ENCODE measurements around the gene FGF7. TPM values are rescaled to one million over a fixed set of nuclear protein-coding genes. Genes with fewer than 3 reads are reported as not detected.

FGF7 gene
- total and polyA plus RNA-seq, 2 donors (not counting 3 experiments of a cell fraction or from before 2014, with no cell fraction given): not detected

GRCh38 chr15:49410641-49411040 lies 12.4 kb upstream of the FGF7 start:
- POLR2A ChIA-PET: no interaction called here
- dilution Hi-C loops (cut with MboI; ENCODE audit: extremely low pct_ligation_motif_present, low sequenced_read_pairs): no loop called here

More at GRCh38 chr15:49410641-49411040, 12.4 kb upstream of the FGF7 start:
- TF ChIP-seq EZH2 (IDR thresholded peaks at IDR 0.05; ENCODE audit: borderline replicate concordance, low read depth, low read length, severe bottlenecking): no peak
- no peak for TF ChIP-seq POLR2AphosphoS5 (IDR thresholded peaks at IDR 0.05; ENCODE audit: insufficient read depth, low read depth, low read length)
- TF ChIP-seq FOS (IDR thresholded peaks at IDR 0.05; ENCODE audit: borderline replicate concordance, insufficient read depth, low read length): no peak
- TF ChIP-seq MAX (IDR thresholded peaks at IDR 0.05; ENCODE audit: insufficient read depth, insufficient read length): no peak
- no peak for TF ChIP-seq GATA2 (IDR thresholded peaks at IDR 0.05; ENCODE audit: insufficient read depth, insufficient read length, low read depth, low read length)
- TF ChIP-seq, protein P1, sequence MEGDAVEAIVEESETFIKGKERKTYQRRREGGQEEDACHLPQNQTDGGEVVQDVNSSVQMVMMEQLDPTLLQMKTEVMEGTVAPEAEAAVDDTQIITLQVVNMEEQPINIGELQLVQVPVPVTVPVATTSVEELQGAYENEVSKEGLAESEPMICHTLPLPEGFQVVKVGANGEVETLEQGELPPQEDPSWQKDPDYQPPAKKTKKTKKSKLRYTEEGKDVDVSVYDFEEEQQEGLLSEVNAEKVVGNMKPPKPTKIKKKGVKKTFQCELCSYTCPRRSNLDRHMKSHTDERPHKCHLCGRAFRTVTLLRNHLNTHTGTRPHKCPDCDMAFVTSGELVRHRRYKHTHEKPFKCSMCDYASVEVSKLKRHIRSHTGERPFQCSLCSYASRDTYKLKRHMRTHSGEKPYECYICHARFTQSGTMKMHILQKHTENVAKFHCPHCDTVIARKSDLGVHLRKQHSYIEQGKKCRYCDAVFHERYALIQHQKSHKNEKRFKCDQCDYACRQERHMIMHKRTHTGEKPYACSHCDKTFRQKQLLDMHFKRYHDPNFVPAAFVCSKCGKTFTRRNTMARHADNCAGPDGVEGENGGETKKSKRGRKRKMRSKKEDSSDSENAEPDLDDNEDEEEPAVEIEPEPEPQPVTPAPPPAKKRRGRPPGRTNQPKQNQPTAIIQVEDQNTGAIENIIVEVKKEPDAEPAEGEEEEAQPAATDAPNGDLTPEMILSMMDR (IDR thresholded peaks at IDR 0.05; ENCODE audit: extremely low read depth in 1 of 2, insufficient read depth in 1 of 2, low read depth in 1 of 2, low read length in 2 of 2): no peak
- no peak for TF ChIP-seq MYC (IDR thresholded peaks at IDR 0.05; ENCODE audit: low read depth, low read length)
- no peak for TF ChIP-seq POLR2A (IDR thresholded peaks at IDR 0.05; ENCODE audit: low read depth, low read length)
- no peak for TF ChIP-seq JUN (IDR thresholded peaks at IDR 0.05; ENCODE audit: borderline replicate concordance, insufficient read depth, insufficient read length, low read depth)
- DNase-seq (ENCODE audit: low read depth, low spot score): no peak
- BruUV-seq (replicated peaks): no TSS peak
- no peak overlapping the region for H3K9ac ChIP-seq (replicated peaks; ENCODE audit: extremely low read depth, insufficient read depth, low read length)
- no peak for FAIRE-seq
- no peak overlapping the region for H3K4me2 ChIP-seq (ENCODE audit: insufficient read depth, low read length)
- H4K20me1 ChIP-seq (replicated peaks; ENCODE audit: control insufficient read depth, extremely low read depth, insufficient read depth, low read length): no peaks in the 10 kb centered on the region
- H3K4me1 ChIP-seq (ENCODE audit: control insufficient read depth, extremely low read depth, insufficient read depth, low read length): peaks cover under 1% of the 10 kb centered on the region
- H3K27ac ChIP-seq (ENCODE audit: insufficient read depth, low read depth, low read length): no peak overlapping the region
- H3K9me3 ChIP-seq (replicated peaks; ENCODE audit: control insufficient read depth, insufficient read depth, low read length): no peaks in the 10 kb centered on the region
- CTCF ChIA-PET: interaction anchor here (0.6 to 3.3 kb wide), 2 partner anchors 11 to 42 kb away, joined by 3 to 24 read pairs; partner anchors contain the start of gene FGF7
- H3K27me3 ChIP-seq (ENCODE audit: control insufficient read depth in 2 of 2, insufficient read depth in 2 of 2, low read length in 2 of 2): peaks cover 0 to 3% of the 10 kb centered on the region in 2 experiments
- H3K36me3 ChIP-seq (ENCODE audit: control insufficient read depth in 2 of 2, extremely low read depth in 1 of 2, insufficient read depth in 2 of 2, low read length in 2 of 2): no peaks in the 10 kb centered on the region
- no peaks in the 10 kb centered on the region for H3K9me1 ChIP-seq (replicated peaks; ENCODE audit: control insufficient read depth, extremely low read depth, insufficient read depth, low read length)
- H3K4me3 ChIP-seq (replicated peaks in 1 of 3; ENCODE audit: insufficient read depth in 1 of 3, low read depth in 1 of 3, low read length in 3 of 3): no peak overlapping the region
- intact Hi-C loops (cut with micrococcal nuclease): no loop called here
- H2AFZ ChIP-seq (ENCODE audit: low read depth, low read length): no peak overlapping the region
- no peaks in the 10 kb centered on the region for H3K79me2 ChIP-seq (ENCODE audit: control insufficient read depth, insufficient read depth, low read length)
